Fibroblast of lung (primary cell): ENCODE results near the gene ARID4A. TPM values are rescaled to one million over a fixed set of nuclear protein-coding genes. Genes with fewer than 3 reads are reported as not detected.

Source experiments
- DNase-seq, 2 donors: peaks; one replicate each; pipeline versions ENCODE4 v3.0.0 to v3.0.0-alpha.2; 2010; ENCODE audit warnings: low read depth in 2 of 2
- H2AFZ ChIP-seq: 2 replicates; pipeline ENCODE4 v1.5.1; 2012; ENCODE audit warnings: low read length, control low read depth, inconsistent platforms
- H3K27ac ChIP-seq: 2 replicates; pipeline ENCODE4 v1.5.1; 2011; ENCODE audit warnings: low read length, control low read depth; ENCODE audit not compliant: insufficient read depth
- H3K27me3 ChIP-seq: 2 replicates; pipeline ENCODE4 v1.5.1; 2011; ENCODE audit warnings: mild to moderate bottlenecking, low read length; ENCODE audit not compliant: control insufficient read depth, insufficient read depth
- H3K36me3 ChIP-seq: 2 replicates; pipeline ENCODE4 v1.5.1; 2011; ENCODE audit warnings: low read length; ENCODE audit not compliant: control insufficient read depth, insufficient read depth
- H3K4me1 ChIP-seq: 2 replicates; pipeline ENCODE4 v1.5.1; 2011; ENCODE audit warnings: low read length; ENCODE audit not compliant: control insufficient read depth, insufficient read depth; ENCODE audit errors: extremely low read depth
- H3K4me2 ChIP-seq: 2 replicates; pipeline ENCODE4 v1.5.1; 2011; ENCODE audit warnings: low read length, control low read depth; ENCODE audit not compliant: insufficient read depth; ENCODE audit errors: extremely low read depth
- H3K4me3 ChIP-seq, 4 experiments: fragments of 200-600 bp in 1 of 4; sonication (generic) in 1 of 4; replicated peaks in 1 of 4; 2 replicates each; pipeline ENCODE4 v1.5.1; 2011 to 2016; ENCODE audit warnings: low read length in 4 of 4, low read depth in 3 of 4, mild to moderate bottlenecking in 3 of 4, control low read depth in 2 of 4, inconsistent platforms in 1 of 4, mixed read lengths in 1 of 4; ENCODE audit not compliant: insufficient read depth in 1 of 4; ENCODE audit errors: control extremely low read depth in 1 of 4
- H3K79me2 ChIP-seq: 2 replicates; pipeline ENCODE4 v1.5.1; 2012; ENCODE audit warnings: mild to moderate bottlenecking, low read length, inconsistent platforms; ENCODE audit not compliant: control insufficient read depth, insufficient read depth
- H3K9ac ChIP-seq: 2 replicates; pipeline ENCODE4 v1.5.1; 2011; ENCODE audit warnings: mild to moderate bottlenecking, low read length, control low read depth; ENCODE audit not compliant: insufficient read depth
- H3K9me3 ChIP-seq: 2 replicates; pipeline ENCODE4 v1.5.1; 2012; ENCODE audit warnings: low read depth, low read length; ENCODE audit not compliant: control insufficient read depth, insufficient read depth
- H4K20me1 ChIP-seq: 2 replicates; pipeline ENCODE4 v1.5.1; 2011; ENCODE audit warnings: low read length; ENCODE audit not compliant: control insufficient read depth, insufficient read depth; ENCODE audit errors: extremely low read depth
- CTCF ChIP-seq, 2 donors: IDR thresholded peaks in 1 of 2; conservative IDR thresholded peaks in 1 of 2; 1 replicate in 1 of 2; 2 replicates in 1 of 2; pipeline ENCODE4 v1.5.1; 2011 to 2012; ENCODE audit warnings: low read length in 2 of 2, control low read depth in 1 of 2, inconsistent platforms in 1 of 2, low read depth in 1 of 2, mild to moderate bottlenecking in 1 of 2
- EZH2 ChIP-seq: IDR thresholded peaks from 2 replicates; pipeline ENCODE4 v1.5.1; 2012; ENCODE audit warnings: low read length, control low read depth, mild to moderate bottlenecking; ENCODE audit errors: missing control alignments
- polyA plus RNA-seq, 2 donors: library from polyadenylated mRNA; depleted of rRNA in 1 of 2; stranded (reverse) in 1 of 2; unstranded in 1 of 2; fragments of >200 nt; gene quantifications; 2 replicates each; pipeline ENCODE4 v1.2.1, GENCODE V29; 2011 to 2012; ENCODE audit warnings: missing spikeins in 1 of 2
- total RNA-seq: library from RNA; depleted of rRNA; stranded (reverse); fragments of >200 nt; gene quantifications from 2 replicates; pipeline ENCODE4 v1.2.1, GENCODE V29; 2014

ARID4A gene
- total and polyA plus RNA-seq, 2 donors (not counting 1 experiment from before 2014, with no cell fraction given): 12.1 to 12.2 TPM

- H3K79me2 ChIP-seq: peaks cover 28% of the 10 kb centered on the region
- TF ChIP-seq EZH2: no peak
- no peak for TF ChIP-seq CTCF (conservative IDR thresholded peaks at IDR 0.05 in 1 of 2, IDR thresholded peaks at IDR 0.05 in 1 of 2; ENCODE audit: low read depth in 1 of 2, low read length in 2 of 2)
- no peak for DNase-seq
Observed at GRCh38 chr14:58301416-58301815, 3.1 kb downstream of the ARID4A start.

GRCh38 chr14:58305730-58306129 is 7.4 kb downstream of the ARID4A start:
- H3K9ac ChIP-seq: no peak overlapping the region
- DNase-seq: no peak
- H3K9me3 ChIP-seq: no peaks in the 10 kb centered on the region
- TF ChIP-seq EZH2 (no peak), CTCF (conservative IDR thresholded peaks at IDR 0.05 in 1 of 2, IDR thresholded peaks at IDR 0.05 in 1 of 2; ENCODE audit: low read depth in 1 of 2, low read length in 2 of 2) (no peak)
- no peaks in the 10 kb centered on the region for H3K27me3 ChIP-seq
- no peaks in the 10 kb centered on the region for H3K4me1 ChIP-seq
- H2AFZ ChIP-seq: no peak overlapping the region
- H3K79me2 ChIP-seq: peaks cover 4% of the 10 kb centered on the region
- H4K20me1 ChIP-seq: no peaks in the 10 kb centered on the region
- H3K4me3 ChIP-seq: no peak overlapping the region
- H3K36me3 ChIP-seq: no peaks in the 10 kb centered on the region
- H3K27ac ChIP-seq: no peak overlapping the region
- H3K4me2 ChIP-seq: no peak overlapping the region

More at GRCh38 chr14:58301416-58301815, 3.1 kb downstream of the ARID4A start:
- Histone ChIP-seq H2AFZ (no peak overlapping the region), H3K9ac (no peak overlapping the region), H3K4me3 (no peak overlapping the region), H3K4me1 (peaks cover 3% of the 10 kb centered on the region), H3K36me3 (no peaks in the 10 kb centered on the region), H4K20me1 (no peaks in the 10 kb centered on the region), H3K27ac (no peak overlapping the region), H3K4me2 (no peak overlapping the region), H3K9me3 (no peaks in the 10 kb centered on the region), H3K27me3 (no peaks in the 10 kb centered on the region)

GRCh38 chr14:58307597-58308316 is 9.4 kb downstream of the ARID4A start:
- Histone ChIP-seq H3K27me3 (no peaks in the 10 kb centered on the region), H3K9ac (no peak overlapping the region), H3K4me3 (no peak overlapping the region), H2AFZ (no peak overlapping the region), H3K27ac (no peak overlapping the region), H3K4me1 (no peaks in the 10 kb centered on the region), H3K4me2 (no peak overlapping the region), H3K9me3 (no peaks in the 10 kb centered on the region), H4K20me1 (no peaks in the 10 kb centered on the region), H3K36me3 (no peaks in the 10 kb centered on the region), H3K79me2 (no peaks in the 10 kb centered on the region)
- no peak for TF ChIP-seq EZH2
- no peak for TF ChIP-seq CTCF (conservative IDR thresholded peaks at IDR 0.05 in 1 of 2, IDR thresholded peaks at IDR 0.05 in 1 of 2; ENCODE audit: low read depth in 1 of 2, low read length in 2 of 2)
- DNase-seq: no peak
